Thyroid gland (tissue), 4 donors: ENCODE measurements around the gene PHF14.

ENCODE experiments used
- CTCF ChIP-seq, 6 experiments: fragments of 200-600 bp in 3 of 6; fragments of 450-650 bp in 3 of 6; sonication (generic) in 3 of 6; IDR thresholded peaks; one replicate each; pipeline ENCODE4 v1.5.1; 2016 to 2019; ENCODE audit warnings: antibody characterized with exemption in 6 of 6, mild to moderate bottlenecking in 2 of 6, inconsistent platforms in 1 of 6, moderate library complexity in 1 of 6
- POLR2A ChIP-seq, 2 donors: fragments of 450-650 bp; IDR thresholded peaks; one replicate each; pipeline ENCODE4 v1.6.1; 2017; ENCODE audit warnings: antibody characterized with exemption in 2 of 2, mild to moderate bottlenecking in 2 of 2, moderate library complexity in 1 of 2

GRCh38 chr7:11060893-11061292 lies 87.2 kb downstream of the PHF14 start:
- TF ChIP-seq CTCF (IDR thresholded peaks at IDR 0.05) (no peak), POLR2A (IDR thresholded peaks at IDR 0.05) (no peak)
